ENCODE results near the gene OR5B2.

- TF ChIP-seq, protein P1, sequence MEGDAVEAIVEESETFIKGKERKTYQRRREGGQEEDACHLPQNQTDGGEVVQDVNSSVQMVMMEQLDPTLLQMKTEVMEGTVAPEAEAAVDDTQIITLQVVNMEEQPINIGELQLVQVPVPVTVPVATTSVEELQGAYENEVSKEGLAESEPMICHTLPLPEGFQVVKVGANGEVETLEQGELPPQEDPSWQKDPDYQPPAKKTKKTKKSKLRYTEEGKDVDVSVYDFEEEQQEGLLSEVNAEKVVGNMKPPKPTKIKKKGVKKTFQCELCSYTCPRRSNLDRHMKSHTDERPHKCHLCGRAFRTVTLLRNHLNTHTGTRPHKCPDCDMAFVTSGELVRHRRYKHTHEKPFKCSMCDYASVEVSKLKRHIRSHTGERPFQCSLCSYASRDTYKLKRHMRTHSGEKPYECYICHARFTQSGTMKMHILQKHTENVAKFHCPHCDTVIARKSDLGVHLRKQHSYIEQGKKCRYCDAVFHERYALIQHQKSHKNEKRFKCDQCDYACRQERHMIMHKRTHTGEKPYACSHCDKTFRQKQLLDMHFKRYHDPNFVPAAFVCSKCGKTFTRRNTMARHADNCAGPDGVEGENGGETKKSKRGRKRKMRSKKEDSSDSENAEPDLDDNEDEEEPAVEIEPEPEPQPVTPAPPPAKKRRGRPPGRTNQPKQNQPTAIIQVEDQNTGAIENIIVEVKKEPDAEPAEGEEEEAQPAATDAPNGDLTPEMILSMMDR (IDR thresholded peaks at IDR 0.05), result no peak
- no peak for TF ChIP-seq POLR2A (IDR thresholded peaks at IDR 0.05)
Measured at GRCh38 chr11:58451585-58451984, 23.7 kb upstream of the OR5B2 start.

Data from testis (tissue), 2 donors.